Measurements from ENCODE around the gene PRR23E.

The PRR23E gene

DNA sequence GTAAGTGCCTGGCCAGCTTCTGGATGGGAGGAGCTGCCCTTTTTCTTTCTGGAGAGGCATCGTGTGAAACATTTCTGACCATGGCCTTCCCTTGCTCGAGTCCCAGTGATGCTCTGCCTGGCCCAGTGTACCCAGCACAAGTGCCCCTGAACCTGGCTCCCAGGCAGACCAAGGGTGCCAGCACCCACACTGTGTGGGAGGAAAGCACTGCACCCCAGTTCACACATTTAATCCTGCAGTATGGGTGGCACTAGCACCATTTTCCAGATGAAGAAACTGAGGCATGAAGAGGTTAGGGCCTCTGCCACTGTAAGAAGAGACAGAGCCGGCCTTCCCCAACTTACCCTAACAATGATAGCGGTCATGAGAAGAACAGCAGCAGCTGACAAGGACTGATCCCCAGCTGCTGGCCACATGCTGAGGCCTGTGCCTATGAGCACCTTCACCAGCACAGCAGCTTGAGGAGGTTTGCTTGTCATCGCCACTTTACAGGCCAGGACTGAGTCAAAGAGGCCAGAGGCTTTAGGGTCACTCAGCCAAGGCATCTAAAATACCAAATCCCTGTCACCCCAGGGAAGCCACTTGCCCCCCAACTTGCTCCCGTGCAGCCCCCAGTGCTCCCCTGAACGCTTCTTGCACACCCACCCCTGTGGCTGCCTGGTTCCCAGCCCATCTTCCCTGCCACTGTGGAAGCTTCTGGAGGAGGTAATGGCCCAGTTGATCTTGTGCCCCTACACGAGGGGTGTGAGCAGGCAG lies 15.0 kb downstream of the PRR23E start:
- DNase-seq (ENCODE audit: low read depth in 2 of 3, low spot score in 1 of 3), result no peak

GRCh38 chr3:127208483-127209100 lies 15.7 kb downstream of the PRR23E start:
- no peak for DNase-seq (ENCODE audit: low read depth in 2 of 3, low spot score in 1 of 3)

DNA sequence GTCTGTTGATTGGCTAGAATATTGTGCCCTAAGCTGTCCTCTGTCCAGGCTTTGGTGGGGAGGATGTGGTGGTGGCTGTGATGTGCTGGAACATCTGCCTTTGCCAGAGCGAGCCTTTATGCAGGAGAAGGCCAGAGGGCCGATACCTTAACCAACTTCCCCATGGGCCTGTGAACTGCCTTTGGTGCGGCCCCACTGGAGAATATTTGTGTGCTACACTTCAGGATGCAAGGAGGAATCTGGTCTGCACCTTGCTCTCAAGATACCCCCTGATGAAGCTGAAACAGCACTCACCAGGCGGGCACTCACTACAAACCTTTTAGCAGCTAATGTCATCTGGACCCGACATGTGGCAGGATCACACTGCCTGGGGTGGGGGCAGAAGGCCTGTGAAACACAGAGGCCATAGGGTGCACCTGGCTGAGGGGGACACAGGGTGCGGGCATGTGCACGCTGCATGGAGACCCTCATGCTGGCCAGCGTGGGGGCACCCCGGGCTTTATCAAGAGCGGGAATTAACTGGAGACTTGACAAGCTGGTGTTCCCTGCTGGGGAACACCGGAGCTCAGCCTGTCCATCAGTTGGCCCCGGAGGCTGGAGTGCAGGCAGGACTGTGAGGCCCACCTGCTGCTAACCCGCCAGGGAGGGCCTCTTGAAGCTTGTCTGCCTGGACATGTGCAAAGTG lies 16.4 kb downstream of the PRR23E start:
- no peak for DNase-seq (ENCODE audit: low read depth in 2 of 3, low spot score in 1 of 3)

- no peak for DNase-seq (ENCODE audit: low read depth in 2 of 3, low spot score in 1 of 3)
These were observed 17.1 kb downstream of the PRR23E start for GRCh38 chr3:127209840-127210653.

GRCh38 chr3:127210654-127210943 lies 17.7 kb downstream of the PRR23E start:
- no peak for DNase-seq (ENCODE audit: low read depth in 2 of 3, low spot score in 1 of 3)

- no peak for DNase-seq (ENCODE audit: low read depth in 2 of 3, low spot score in 1 of 3)
These were observed 18.5 kb downstream of the PRR23E start for GRCh38 chr3:127211118-127212060.

DNA sequence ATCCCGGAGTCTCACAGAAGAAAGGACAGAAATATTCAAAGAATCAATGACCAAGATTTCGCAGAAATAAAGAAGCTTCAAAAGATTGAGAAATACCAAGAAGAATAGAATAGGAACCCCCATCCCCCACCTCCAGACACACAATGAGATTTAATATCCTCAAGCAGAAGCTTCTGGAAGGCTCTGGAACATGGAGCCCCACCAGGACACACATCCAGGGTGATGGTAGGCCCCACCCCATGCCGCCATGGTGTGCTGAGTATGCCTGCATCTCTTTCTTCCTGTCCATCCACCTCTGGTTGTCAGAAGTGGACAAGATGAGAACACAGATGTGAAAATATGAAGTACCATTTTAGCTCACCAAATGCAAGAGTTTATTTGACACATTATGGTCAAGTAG lies 19.3 kb downstream of the PRR23E start:
- DNase-seq (ENCODE audit: low read depth in 2 of 3, low spot score in 1 of 3), result no peak

GRCh38 chr3:127212711-127213110 lies 19.8 kb downstream of the PRR23E start:
- DNase-seq (ENCODE audit: low read depth in 2 of 3, low spot score in 1 of 3), result no peak

DNA sequence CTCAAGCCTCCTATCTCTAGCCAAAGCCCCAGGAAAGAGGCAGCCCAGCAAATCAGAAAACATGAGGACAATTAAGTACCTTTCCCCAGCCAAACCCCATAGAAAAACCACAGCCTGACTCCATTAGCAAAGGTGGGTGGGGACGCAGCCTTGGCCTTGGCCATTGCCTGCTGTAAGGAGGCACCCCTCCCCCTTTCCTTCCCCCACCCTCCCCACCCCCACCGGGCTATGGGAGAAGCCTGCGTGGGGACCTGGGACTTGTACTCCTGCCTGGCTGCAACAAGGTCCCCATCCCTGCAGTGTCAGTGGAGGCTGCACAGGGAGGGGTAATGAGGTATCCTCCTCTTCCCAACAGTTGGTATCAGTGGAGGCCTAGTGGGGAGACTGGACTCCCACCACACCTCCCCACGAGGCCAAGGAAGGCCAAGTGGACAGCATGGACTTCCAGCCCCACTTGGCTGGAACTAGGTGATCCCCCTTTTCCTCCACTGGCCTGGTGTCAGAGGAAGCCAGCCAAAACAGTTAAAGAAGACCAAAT lies 20.5 kb downstream of the PRR23E start:
- no peak for DNase-seq (ENCODE audit: low read depth in 2 of 3, low spot score in 1 of 3)

DNA sequence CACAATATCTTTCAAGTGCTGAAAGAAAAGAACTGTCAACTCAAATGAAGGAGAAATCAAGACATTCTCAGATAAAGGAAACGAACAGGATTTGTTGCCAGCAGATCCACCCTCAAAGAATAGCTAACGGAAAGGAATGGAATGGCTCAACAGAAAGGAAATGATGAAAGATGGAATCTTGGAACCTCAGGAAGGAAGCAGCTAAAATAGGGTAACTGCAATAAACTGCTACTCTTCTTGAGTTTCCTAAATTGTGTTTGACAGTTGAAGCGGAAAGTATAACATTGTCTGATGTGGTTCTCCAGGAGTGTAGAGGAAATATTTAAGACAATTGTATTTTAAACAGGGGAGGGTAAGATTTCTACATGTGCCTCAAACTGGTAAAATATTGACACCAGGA lies 22.0 kb downstream of the PRR23E start:
- DNase-seq (ENCODE audit: low read depth in 2 of 3, low spot score in 1 of 3), result no peak

DNA sequence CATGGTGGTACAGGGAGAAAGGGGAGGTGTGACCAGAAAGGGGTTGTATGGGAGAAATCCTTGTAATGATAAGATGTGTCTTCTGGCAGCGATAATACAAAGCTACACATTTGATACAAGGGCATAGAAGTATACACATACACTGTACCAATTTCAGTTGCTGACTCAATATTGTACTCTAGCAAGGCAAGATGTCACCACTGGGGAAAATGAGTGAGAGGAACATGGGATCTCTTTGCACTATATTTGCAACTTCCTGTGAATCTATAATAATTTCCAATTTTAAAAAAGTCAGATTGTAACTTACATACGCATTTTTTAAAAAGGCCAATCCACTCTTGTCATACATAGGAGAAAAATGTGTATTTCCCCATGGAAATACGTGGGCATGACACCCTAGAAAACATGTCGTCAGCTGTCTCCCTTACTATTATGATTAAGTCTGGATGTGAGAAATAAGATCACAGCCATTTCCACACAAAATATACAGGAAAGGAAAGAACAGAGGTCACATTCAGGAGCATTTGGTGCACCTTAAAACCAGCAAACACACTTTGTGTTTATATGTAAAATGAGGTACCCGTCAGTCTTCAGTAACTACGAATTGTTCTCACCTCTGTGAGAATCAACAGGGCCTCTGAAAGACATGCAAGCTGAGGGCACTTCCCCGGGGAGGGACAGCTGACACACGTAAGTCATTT lies 22.9 kb downstream of the PRR23E start:
- no peak for DNase-seq (ENCODE audit: low read depth in 2 of 3, low spot score in 1 of 3)

DNA sequence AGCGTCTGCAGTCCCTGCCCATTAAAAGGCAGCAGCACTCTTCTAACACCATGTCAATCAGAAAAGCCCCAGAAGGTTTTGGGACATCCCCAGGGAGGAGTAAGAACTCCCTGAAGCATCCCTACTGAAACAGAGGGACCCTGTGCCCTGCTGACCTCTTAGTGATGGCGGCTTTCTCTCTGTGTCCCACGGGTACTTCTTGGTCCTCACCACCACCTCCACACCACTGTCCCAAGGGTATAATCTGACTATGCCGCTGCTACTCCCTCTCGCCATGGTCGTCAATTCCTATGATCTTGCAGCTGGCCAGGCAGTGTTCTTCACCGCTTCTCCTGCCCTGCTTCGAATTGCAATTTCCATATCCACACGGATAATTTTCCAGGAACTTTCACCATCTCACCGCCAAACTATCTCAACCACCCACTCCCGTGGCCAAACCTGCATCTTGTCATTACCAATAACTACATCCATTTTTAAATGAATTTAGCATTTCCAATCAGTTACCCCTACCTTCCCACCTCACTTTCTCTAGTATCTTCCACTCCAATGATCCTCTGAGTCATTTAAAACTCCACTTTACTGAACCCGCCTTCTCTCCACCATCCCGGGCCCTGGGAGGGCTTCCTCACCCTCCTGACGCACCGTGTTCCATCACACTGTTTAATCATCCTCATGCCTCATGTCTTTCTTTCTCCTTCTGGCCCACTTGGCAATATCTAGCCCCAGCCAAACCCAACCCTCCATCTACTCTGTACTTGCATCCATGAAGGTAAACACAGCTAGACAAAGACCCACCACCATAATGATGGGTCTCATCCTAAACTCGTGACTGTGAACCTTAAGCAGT lies 23.7 kb downstream of the PRR23E start:
- DNase-seq (ENCODE audit: low read depth in 2 of 3, low spot score in 1 of 3), result no peak

DNA sequence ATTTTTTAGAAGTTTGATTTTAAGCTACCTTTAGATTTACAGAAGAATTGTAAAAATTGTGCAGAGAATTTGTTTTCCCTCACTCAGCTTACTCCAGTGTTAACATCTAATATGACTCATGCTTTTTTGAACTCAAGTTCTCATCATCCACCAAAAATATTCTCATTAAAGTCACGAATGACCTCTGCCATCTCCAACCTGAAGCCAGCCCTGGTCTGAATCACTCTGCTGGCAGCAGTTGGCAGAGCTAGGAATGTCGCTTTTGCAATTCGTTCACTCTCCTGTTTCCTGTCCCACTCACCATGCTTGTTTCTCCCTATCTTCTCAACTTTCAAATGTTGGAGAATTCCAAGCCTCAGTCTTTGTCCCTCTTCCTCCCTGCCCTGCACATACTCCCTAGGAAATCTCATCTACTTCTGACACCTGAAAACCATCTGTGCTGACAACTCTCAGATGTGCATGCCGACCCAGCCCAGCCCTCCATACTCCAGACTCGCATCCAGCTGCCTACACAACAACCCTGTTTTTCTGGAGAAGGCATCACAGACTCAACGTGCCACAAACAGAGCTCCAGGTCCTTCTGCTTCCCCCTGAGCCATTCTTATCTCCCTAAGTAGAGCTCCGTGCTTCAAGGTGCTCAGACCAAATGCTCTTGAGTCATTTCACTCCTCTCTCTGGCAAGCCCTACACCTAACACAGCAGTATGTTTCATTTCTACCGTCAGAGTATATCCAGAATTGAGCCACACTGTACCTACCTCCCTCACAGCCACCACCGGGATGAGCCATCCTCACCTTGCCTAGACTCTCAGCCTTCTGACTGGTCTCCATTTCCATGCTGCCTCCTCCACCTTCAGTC lies 24.9 kb downstream of the PRR23E start:
- DNase-seq (ENCODE audit: low read depth in 2 of 3, low spot score in 1 of 3), result no peak

GRCh38 chr3:127218454-127218922 lies 25.6 kb downstream of the PRR23E start:
- no peak for DNase-seq (ENCODE audit: low read depth in 2 of 3, low spot score in 1 of 3)

DNA sequence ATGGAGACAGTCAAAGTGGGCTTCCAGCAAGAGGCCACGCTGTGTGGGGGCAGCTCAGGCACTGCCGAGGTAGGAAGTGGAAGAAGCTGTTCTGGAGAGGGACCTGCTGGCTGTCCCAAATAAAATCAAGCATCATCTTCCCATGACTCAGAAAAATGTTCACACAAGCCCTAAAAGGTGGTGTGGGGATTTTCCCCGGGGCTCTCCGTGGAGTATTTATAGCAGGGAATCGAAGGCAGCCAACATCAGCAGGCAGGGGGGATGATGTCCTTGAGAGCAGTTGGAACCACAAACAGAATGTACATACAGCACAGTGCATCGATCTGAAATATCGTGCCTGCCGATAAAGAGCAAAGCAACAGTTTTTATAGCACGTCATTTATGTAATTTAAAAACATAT lies 27.6 kb downstream of the PRR23E start:
- DNase-seq (ENCODE audit: low read depth in 2 of 3, low spot score in 1 of 3), result no peak

DNA sequence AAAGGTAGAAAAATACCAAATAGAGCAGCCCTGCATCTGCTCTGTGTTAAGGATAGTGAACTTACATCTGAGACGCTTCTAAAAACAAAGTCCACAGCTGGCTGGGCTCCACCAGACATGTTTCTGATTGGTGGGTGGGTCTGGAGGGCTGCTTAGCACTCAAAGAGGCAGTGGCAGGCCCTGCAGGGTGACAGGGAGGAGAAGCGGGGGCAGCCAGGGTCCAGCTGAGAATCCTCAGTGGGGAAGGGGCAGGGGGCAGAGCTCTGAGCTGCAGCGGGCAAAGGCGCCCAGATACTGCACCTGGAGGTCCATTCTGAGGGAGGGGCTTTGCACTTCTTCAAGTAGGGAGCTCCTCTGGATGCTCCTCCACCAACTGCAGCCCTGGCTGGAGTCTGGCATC lies 28.1 kb downstream of the PRR23E start:
- DNase-seq (ENCODE audit: low read depth in 2 of 3, low spot score in 1 of 3), result no peak

GRCh38 chr3:127221446-127222035 lies 28.6 kb downstream of the PRR23E start:
- no peak for DNase-seq (ENCODE audit: low read depth in 2 of 3, low spot score in 1 of 3)
